ENCODE measurements around the gene SKOR2. TPM values are rescaled to one million over a fixed set of nuclear protein-coding genes. Genes with fewer than 3 reads are reported as not detected.

SKOR2 gene
- total and polyA plus RNA-seq, 2 of the 4 experiments (the other 2 are of a cell fraction), result not detected

GRCh38 chr18:47249314-47249981 is 2.0 kb downstream of the SKOR2 start:
- Histone ChIP-seq H3K4me3 (ENCODE audit: insufficient read depth, low read depth, low read length) (no peak overlapping the region), H2AK5ac (ENCODE audit: low read depth, low read length) (no peak overlapping the region), H2BK120ac (ENCODE audit: low read depth, low read length) (no peak overlapping the region), H2BK20ac (ENCODE audit: low read depth, low read length) (no peak overlapping the region), H3K4me1 (ENCODE audit: control insufficient read depth, insufficient read depth, low read length) (no peaks in the 10 kb centered on the region), H3K9me1 (ENCODE audit: insufficient read depth, low read length) (no peaks in the 10 kb centered on the region), H4K91ac (ENCODE audit: insufficient read depth, low read depth, low read length) (no peak overlapping the region), H3K23ac (ENCODE audit: low read depth, low read length) (no peak overlapping the region), H2BK15ac (ENCODE audit: low read depth, low read length) (no peak overlapping the region), H3K27ac (ENCODE audit: insufficient read depth, low read length) (no peak overlapping the region), H4K8ac (ENCODE audit: low read depth in 2 of 2, low read length in 2 of 2) (no peak overlapping the region), H3K27me3 (ENCODE audit: control insufficient read depth, insufficient read depth, low read length) (peaks cover 67% of the 10 kb centered on the region), H3K9ac (ENCODE audit: low read depth, low read length) (no peak overlapping the region), H3K4ac (ENCODE audit: low read depth, low read length) (no peak overlapping the region), H3K14ac (replicated peaks; ENCODE audit: low read depth, low read length) (no peak overlapping the region), H2AFZ (replicated peaks; ENCODE audit: low read length, poor library complexity) (no peak overlapping the region), H3K4me2 (ENCODE audit: low read depth, low read length) (no peak overlapping the region), H4K20me1 (ENCODE audit: insufficient read depth, low read length) (no peaks in the 10 kb centered on the region), H3K36me3 (ENCODE audit: control insufficient read depth, insufficient read depth, low read length) (no peaks in the 10 kb centered on the region), H3K79me1 (ENCODE audit: low read depth in 1 of 2, low read length in 2 of 2) (no peaks in the 10 kb centered on the region), H2AK9ac (replicated peaks; ENCODE audit: low read depth, low read length, poor library complexity) (no peak overlapping the region), H2BK5ac (ENCODE audit: low read depth, low read length, poor library complexity, severe bottlenecking) (no peak overlapping the region), H3K18ac (ENCODE audit: low read depth, low read length) (no peak overlapping the region), H3K9me3 (ENCODE audit: control insufficient read depth, insufficient read depth, low read length) (peaks cover 9% of the 10 kb centered on the region), H4K5ac (ENCODE audit: low read depth, low read length) (no peak overlapping the region), H3K56ac (ENCODE audit: extremely low read depth, insufficient read depth, low read length) (no peak overlapping the region)
- no TSS peak for BruUV-seq (replicated peaks)
- no peak for ATAC-seq (ENCODE audit: low read depth)
- no peak for TF ChIP-seq RCOR1 (IDR thresholded peaks at IDR 0.05; ENCODE audit: insufficient replicate concordance, low read length)
- no peak for TF ChIP-seq FOS (IDR thresholded peaks at IDR 0.05; ENCODE audit: low read depth, low read length)
- no peak for TF ChIP-seq POLR2A (IDR thresholded peaks at IDR 0.05; ENCODE audit: low read depth, low read length)
- TF ChIP-seq MXI1 (IDR thresholded peaks at IDR 0.05; ENCODE audit: borderline replicate concordance, low read depth, low read length), result no peak
- TF ChIP-seq CHD1 (IDR thresholded peaks at IDR 0.05; ENCODE audit: low read depth, low read length), result no peak
- no peak for TF ChIP-seq RAD21 (IDR thresholded peaks at IDR 0.05; ENCODE audit: low read length)
- no peak for TF ChIP-seq USF2 (IDR thresholded peaks at IDR 0.05; ENCODE audit: low read depth, low read length)
- dilution Hi-C loops (cut with HindIII; ENCODE audit: low sequenced_read_pairs, unreplicated experiment) (no loop called here), intact Hi-C loops (cut with micrococcal nuclease) (no loop called here), in situ Hi-C loops (cut with MboI; ENCODE audit: low sequenced_read_pairs) (no loop called here)
- ChIA-PET POLR2A (ENCODE audit: unreplicated experiment) (no interaction called here), CTCF (no interaction called here)
- no CpG with 5 or more reads among the region's 7 CpGs for WGBS, 2 experiments (ENCODE audit: extremely low coverage in 2 of 2, insufficient read length in 1 of 2)
- no peak for DNase-seq

Data from IMR-90 (cell line).